CD4-positive, alpha-beta T cell (primary cell): ENCODE measurements around the gene NCK2. TPM values are rescaled to one million over a fixed set of nuclear protein-coding genes. Genes with fewer than 3 reads are reported as not detected.
A peak's percentile ranks its signal among the peaks of the same experiment; 100 is the strongest.

Source experiments
- ATAC-seq: fragments of 200-7000 bp; cut with Tn5 transposase; one replicate; pipeline ENCODE4 v1.10.0; 2022; ENCODE audit warnings: mild to moderate bottlenecking; ENCODE audit not compliant: poor library complexity
- CTCF ChIA-PET: fragments of 350-600 bp; sonication (Branson Sonifier 250); formaldehyde crosslinking; loops from one replicate; lab custom pipeline; 2021; ENCODE audit warnings: antibody characterized with exemption, inconsistent platforms; lab: Charles Lee
- POLR2A ChIA-PET: fragments of 350-600 bp; sonication (Branson Sonifier 250); formaldehyde crosslinking; loops from one replicate; lab custom pipeline; 2021; ENCODE audit warnings: antibody characterized with exemption, inconsistent platforms; lab: Charles Lee
- DNase-seq, 14 experiments: peaks; one replicate each; pipeline ENCODE4 v3.0.0-alpha.2; 2013 to 2020; ENCODE audit warnings: mixed read lengths in 2 of 14
- H3K27ac ChIP-seq, 2 donors: one replicate each; pipeline versions ENCODE4 v1.5.1 to v1.7.0; 2013; ENCODE audit warnings: low read length in 2 of 2, low read depth in 1 of 2, mild to moderate bottlenecking in 1 of 2
- H3K27me3 ChIP-seq, 2 experiments: 1 replicate in 1 of 2; 2 replicates in 1 of 2; pipeline versions ENCODE4 v1.6.1 to v1.7.0; 2013; ENCODE audit warnings: low read length in 2 of 2, control low read depth in 1 of 2, mild to moderate bottlenecking in 1 of 2, moderate library complexity in 1 of 2; ENCODE audit not compliant: insufficient read depth in 2 of 2, control insufficient read depth in 1 of 2
- H3K36me3 ChIP-seq: one replicate; pipeline ENCODE4 v1.6.1; 2013; ENCODE audit warnings: low read length, control low read depth; ENCODE audit not compliant: insufficient read depth
- H3K4me1 ChIP-seq: one replicate; pipeline ENCODE4 v1.6.1; 2013; ENCODE audit warnings: low read length, control low read depth; ENCODE audit not compliant: insufficient read depth
- H3K4me3 ChIP-seq: one replicate; pipeline ENCODE4 v1.5.1; 2013; ENCODE audit warnings: mild to moderate bottlenecking, low read length, moderate library complexity
- H3K9me3 ChIP-seq, 2 experiments: 1 replicate in 1 of 2; 2 replicates in 1 of 2; pipeline versions ENCODE4 v1.6.1 to v1.7.0; 2013; ENCODE audit warnings: low read length in 2 of 2, mild to moderate bottlenecking in 2 of 2, control low read depth in 1 of 2, moderate library complexity in 1 of 2; ENCODE audit not compliant: control insufficient read depth in 1 of 2, insufficient read depth in 1 of 2
- H3K27ac Mint-ChIP-seq: one replicate; pipeline ENCODE4 v1.8.0; 2020; ENCODE audit warnings: mixed read lengths
- H3K27me3 Mint-ChIP-seq: one replicate; pipeline ENCODE4 v1.8.0; 2021; ENCODE audit warnings: mixed read lengths
- H3K36me3 Mint-ChIP-seq: one replicate; pipeline ENCODE4 v1.8.0; 2021; ENCODE audit warnings: low read depth, mixed read lengths
- H3K4me1 Mint-ChIP-seq: one replicate; pipeline ENCODE4 v1.8.0; 2021; ENCODE audit warnings: low read depth, mixed read lengths
- H3K4me3 Mint-ChIP-seq: one replicate; pipeline ENCODE4 v1.8.0; 2020; ENCODE audit warnings: mild to moderate bottlenecking, mixed read lengths
- H3K9me3 Mint-ChIP-seq: one replicate; pipeline ENCODE4 v1.8.0; 2020; ENCODE audit warnings: mixed read lengths
- intact Hi-C, 2 experiments: fragments of 100-400 bp; cut with DNase I in 1 of 2; cut with micrococcal nuclease in 1 of 2; formaldehyde crosslinking; loops; one replicate each; pipeline versions ENCODE4 v1.15.1 to v1.9.0; 2023 to 2025; cut with DNase I, micrococcal nuclease
- total RNA-seq, 174 experiments: library from RNA in 2 of 174; stranded (reverse) in 2 of 174; gene quantifications; one replicate each; pipeline ENCODE4 v1.2.3 and lab custom pipeline; 2021 to 2026
- TF ChIP-seq, protein P1 (sequence below): fragments of 200-600 bp; IDR thresholded peaks from one replicate; pipeline ENCODE4 v1.8.0; 2022; ENCODE audit warnings: antibody characterized with exemption, mild to moderate bottlenecking

NCK2 gene
- total RNA-seq, 2 experiments from 2014 or later, result 92.1 to 92.3 TPM

DNA sequence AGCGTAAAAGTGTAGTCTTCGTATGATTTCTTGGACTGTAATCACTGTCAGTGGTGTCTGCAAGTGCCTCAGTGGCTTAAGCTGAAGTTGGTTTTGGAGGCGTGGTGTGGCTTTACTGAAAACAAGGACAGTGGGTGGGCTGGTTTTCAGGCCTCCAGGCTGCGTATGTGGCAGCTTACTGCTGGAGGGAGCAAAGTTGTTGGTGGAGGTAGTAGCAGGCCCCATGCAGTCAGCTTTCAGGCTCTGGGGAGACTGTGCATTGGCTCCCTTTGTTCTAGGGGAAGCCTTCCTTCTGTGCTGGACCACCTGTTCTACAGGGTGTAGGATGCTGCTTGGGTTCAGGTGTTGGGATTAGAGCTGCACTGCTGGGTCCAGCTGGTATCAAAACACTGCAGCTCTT lies 91.6 kb downstream of the NCK2 start:
- ChIA-PET POLR2A (interaction anchor here (1.6 kb wide), 1 partner anchor 20 kb away, joined by 5 read pairs; no protein-coding TSS in a partner anchor), CTCF (no interaction called here)
- intact Hi-C loops, result loop anchor here in 1 of 2 experiments (5.0 kb wide), 1 partner anchor 39 kb away; no protein-coding TSS in a partner anchor
- Histone ChIP-seq H3K27me3 (no peaks in the 10 kb centered on the region), H3K9me3 (peaks cover 22 to 46% of the 10 kb centered on the region in 2 experiments), H3K4me1 (peaks cover 52% of the 10 kb centered on the region), H3K27ac (peak overlapping the region in 1 of 2 donors; percentile 30), H3K4me3 (no peak overlapping the region), H3K36me3 (peaks cover 3% of the 10 kb centered on the region)
- Mint-ChIP-seq H3K27ac (peak overlapping the region; percentile 90), H3K36me3 (peaks cover 86% of the 10 kb centered on the region), H3K9me3 (peaks cover 18% of the 10 kb centered on the region), H3K4me3 (peak overlapping the region; percentile 40), H3K4me1 (peaks cover 83% of the 10 kb centered on the region), H3K27me3 (no peaks in the 10 kb centered on the region)
- no peak for ATAC-seq
- TF ChIP-seq, protein P1, sequence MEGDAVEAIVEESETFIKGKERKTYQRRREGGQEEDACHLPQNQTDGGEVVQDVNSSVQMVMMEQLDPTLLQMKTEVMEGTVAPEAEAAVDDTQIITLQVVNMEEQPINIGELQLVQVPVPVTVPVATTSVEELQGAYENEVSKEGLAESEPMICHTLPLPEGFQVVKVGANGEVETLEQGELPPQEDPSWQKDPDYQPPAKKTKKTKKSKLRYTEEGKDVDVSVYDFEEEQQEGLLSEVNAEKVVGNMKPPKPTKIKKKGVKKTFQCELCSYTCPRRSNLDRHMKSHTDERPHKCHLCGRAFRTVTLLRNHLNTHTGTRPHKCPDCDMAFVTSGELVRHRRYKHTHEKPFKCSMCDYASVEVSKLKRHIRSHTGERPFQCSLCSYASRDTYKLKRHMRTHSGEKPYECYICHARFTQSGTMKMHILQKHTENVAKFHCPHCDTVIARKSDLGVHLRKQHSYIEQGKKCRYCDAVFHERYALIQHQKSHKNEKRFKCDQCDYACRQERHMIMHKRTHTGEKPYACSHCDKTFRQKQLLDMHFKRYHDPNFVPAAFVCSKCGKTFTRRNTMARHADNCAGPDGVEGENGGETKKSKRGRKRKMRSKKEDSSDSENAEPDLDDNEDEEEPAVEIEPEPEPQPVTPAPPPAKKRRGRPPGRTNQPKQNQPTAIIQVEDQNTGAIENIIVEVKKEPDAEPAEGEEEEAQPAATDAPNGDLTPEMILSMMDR, result no peak
- no peak for DNase-seq

- Histone ChIP-seq H3K27me3 (no peaks in the 10 kb centered on the region), H3K4me1 (peaks cover 59% of the 10 kb centered on the region), H3K36me3 (peaks cover 2% of the 10 kb centered on the region), H3K4me3 (no peak overlapping the region), H3K27ac (peak overlapping the region in 1 of 2 donors; percentile 30), H3K9me3 (peaks cover 22 to 40% of the 10 kb centered on the region in 2 experiments)
- Mint-ChIP-seq H3K27me3 (no peaks in the 10 kb centered on the region), H3K9me3 (peaks cover 16% of the 10 kb centered on the region), H3K4me3 (peak overlapping the region; percentile 72), H3K36me3 (peaks cover 86% of the 10 kb centered on the region), H3K27ac (peak overlapping the region; percentile 90), H3K4me1 (peaks cover 83% of the 10 kb centered on the region)
- POLR2A ChIA-PET, result interaction anchor here (1.6 kb wide), 1 partner anchor 20 kb away, joined by 5 read pairs; no protein-coding TSS in a partner anchor
- intact Hi-C loops, result loop anchor here in 1 of 2 experiments (5.0 kb wide), 1 partner anchor 40 kb away; no protein-coding TSS in a partner anchor
- CTCF ChIA-PET, result no interaction called here
- peak in 1 of 14 experiments; percentile 38 for DNase-seq
- TF ChIP-seq, protein P1, result no peak
- ATAC-seq, result peak; percentile 63
Observed at GRCh38 chr2:105836840-105837692, 92.4 kb downstream of the NCK2 start.

DNA sequence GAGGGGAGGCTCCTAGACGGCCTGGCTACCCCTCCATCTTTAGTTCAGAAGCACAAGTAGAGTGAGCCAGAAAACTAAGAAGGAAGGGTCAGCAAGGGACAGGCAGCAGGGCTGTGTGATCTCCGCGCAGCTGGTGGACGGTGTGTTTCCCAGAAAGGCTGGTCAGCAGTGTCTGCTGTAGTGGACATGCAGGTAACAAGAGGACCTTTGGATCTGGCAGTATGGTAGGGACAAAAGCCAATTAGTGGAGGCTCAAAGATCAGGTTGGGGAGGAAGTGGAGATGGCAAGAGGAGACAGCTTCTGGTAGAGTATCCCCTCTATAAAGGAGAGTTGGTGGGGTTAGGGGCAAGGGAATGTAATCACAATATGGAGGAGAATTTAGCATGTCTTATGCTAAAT lies 95.1 kb downstream of the NCK2 start:
- H3K4me1 ChIP-seq, result peaks cover 71% of the 10 kb centered on the region
- POLR2A ChIA-PET, result interaction anchor here (1.0 to 1.2 kb wide), 2 partner anchors 15 to 41 kb away, joined by 3 read pairs; no protein-coding TSS in a partner anchor
- peak overlapping the region; percentile 60 for H3K4me3 Mint-ChIP-seq
- H3K9me3 ChIP-seq, result peaks cover 13 to 17% of the 10 kb centered on the region in 2 experiments
- peaks cover 92% of the 10 kb centered on the region for H3K4me1 Mint-ChIP-seq
- peaks cover 78% of the 10 kb centered on the region for H3K36me3 Mint-ChIP-seq
- no peak for ATAC-seq
- H3K4me3 ChIP-seq, result no peak overlapping the region
- H3K36me3 ChIP-seq, result no peaks in the 10 kb centered on the region
- DNase-seq, result no peak
- TF ChIP-seq, protein P1, result no peak
- no peaks in the 10 kb centered on the region for H3K27me3 ChIP-seq
- intact Hi-C loops, result loop anchor here (2.0 to 5.0 kb wide), 2 partner anchors 15 to 42 kb away; no protein-coding TSS in a partner anchor
- H3K9me3 Mint-ChIP-seq, result peaks cover 8% of the 10 kb centered on the region
- CTCF ChIA-PET, result no interaction called here
- no peaks in the 10 kb centered on the region for H3K27me3 Mint-ChIP-seq
- H3K27ac Mint-ChIP-seq, result peak overlapping the region; percentile 74
- H3K27ac ChIP-seq, result no peak overlapping the region
